ENCODE results near the gene BRSK1.

Gene BRSK1

DNA sequence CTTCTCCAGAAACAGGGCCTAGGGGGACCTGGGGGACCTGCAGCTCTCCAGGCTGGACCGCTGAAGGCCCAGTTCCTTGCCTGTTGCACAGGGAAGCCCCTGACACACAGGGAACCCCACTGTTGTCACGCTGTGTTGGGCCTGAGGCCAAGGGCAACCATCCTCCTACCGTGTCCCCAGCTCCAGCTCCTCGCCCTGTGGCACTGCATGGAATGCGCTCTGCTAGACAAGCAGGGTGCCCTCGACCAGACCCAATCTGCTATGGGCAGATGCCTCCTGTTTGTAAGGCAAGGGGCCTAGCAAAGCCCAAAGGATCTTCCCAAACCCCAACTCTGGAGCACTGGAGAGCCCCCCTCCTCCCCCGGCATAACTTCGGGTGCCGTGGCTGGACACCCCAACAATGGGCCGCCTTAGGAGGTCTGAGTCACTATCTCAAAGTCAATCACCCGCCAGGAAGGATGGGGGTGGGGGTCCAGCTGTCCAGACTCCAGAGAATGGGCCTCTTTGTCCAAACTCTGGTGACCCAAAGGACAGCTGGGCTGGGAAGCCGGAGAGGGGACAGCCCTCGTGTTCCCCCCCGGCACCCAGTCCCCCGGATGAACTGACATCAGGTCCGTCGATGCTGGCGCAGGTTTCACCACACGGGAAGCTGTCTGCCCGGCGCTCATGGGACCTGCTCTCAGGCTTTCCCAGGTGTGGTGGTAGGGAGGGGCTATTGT, 3.7 kb downstream of the BRSK1 start:
- no peak overlapping the region for H3K27ac ChIP-seq
- no peak for TF ChIP-seq ZFX (IDR thresholded peaks at IDR 0.05; ENCODE audit: borderline replicate concordance)
- TF ChIP-seq, protein P1, sequence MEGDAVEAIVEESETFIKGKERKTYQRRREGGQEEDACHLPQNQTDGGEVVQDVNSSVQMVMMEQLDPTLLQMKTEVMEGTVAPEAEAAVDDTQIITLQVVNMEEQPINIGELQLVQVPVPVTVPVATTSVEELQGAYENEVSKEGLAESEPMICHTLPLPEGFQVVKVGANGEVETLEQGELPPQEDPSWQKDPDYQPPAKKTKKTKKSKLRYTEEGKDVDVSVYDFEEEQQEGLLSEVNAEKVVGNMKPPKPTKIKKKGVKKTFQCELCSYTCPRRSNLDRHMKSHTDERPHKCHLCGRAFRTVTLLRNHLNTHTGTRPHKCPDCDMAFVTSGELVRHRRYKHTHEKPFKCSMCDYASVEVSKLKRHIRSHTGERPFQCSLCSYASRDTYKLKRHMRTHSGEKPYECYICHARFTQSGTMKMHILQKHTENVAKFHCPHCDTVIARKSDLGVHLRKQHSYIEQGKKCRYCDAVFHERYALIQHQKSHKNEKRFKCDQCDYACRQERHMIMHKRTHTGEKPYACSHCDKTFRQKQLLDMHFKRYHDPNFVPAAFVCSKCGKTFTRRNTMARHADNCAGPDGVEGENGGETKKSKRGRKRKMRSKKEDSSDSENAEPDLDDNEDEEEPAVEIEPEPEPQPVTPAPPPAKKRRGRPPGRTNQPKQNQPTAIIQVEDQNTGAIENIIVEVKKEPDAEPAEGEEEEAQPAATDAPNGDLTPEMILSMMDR (IDR thresholded peaks at IDR 0.05), result no peak

DNA sequence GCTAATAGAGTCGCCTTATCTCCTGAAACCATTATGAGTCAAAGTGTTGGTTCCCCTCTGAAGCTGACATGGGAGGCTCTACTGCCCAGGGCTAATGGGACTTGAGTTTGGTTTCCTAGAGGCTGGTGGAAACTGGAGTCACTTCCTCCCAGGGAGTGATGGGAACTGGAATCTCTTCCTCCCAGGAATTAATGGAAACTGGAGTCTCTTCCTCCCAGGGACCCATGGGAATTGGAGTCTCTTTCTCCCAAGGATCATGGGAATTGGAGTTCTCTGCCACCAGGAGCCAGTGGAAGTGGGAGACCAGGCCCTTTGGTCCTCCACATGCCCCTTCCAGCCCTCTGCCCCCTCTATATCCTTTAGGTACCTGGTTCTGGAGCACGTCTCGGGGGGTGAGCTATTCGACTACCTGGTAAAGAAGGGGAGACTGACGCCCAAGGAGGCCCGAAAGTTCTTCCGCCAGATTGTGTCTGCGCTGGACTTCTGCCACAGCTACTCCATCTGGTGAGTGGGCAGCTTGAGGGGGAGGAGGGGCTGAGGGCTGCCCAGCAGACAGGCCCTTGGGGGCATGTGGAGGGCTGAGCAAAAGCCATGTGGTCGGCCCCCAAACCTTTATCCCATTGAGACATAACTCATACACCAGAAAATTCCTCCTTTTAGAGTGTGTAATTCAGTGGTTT, 5.5 kb downstream of the BRSK1 start:
- no peak overlapping the region for H3K27ac ChIP-seq
- TF ChIP-seq, protein P1 (IDR thresholded peaks at IDR 0.05), result no peak
- TF ChIP-seq ZFX (IDR thresholded peaks at IDR 0.05; ENCODE audit: borderline replicate concordance), result no peak

DNA sequence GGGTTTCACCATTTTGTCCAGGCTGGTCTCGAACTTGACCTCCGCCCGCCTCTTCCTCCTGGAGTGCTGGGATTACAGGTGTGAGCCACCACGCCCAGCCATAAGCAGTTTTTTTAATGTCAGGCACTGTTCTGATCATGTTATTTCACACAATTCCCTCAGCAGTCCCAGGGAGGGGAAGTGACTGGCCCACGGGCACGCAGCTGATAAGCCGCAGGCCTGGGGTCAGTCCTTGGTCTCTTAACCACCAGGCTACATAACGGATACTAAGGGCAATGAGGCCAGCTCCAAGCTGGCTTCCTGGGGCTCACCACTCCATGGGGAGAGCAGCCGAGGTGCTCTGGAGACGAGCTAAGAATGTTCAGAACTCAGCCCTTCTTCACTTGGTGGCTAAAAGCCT, 13.5 kb downstream of the BRSK1 start:
- no peak overlapping the region for H3K27ac ChIP-seq
- TF ChIP-seq, protein P1 (IDR thresholded peaks at IDR 0.05), result no peak
- no peak for TF ChIP-seq ZFX (IDR thresholded peaks at IDR 0.05; ENCODE audit: borderline replicate concordance)

DNA sequence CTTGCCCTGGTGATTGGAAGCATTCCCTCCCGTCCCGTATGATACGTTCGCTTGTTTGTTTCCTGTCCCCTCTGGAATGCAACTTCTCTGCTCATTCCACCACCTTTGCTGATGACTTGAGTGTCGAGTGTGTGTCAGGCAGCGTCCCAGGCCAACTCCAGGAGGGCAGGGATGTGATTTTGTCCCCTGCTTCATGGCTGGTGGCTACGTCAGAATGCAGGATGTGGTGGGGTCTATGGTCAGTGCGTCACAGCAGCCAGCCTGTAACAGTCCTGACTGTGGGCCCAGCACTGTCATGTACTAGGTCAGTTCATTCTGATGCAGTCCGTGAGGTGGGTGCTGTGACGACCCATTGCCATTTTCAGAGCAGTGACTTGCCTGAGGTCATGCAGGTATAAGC, 16.2 kb downstream of the BRSK1 start:
- no peak for TF ChIP-seq ZFX (IDR thresholded peaks at IDR 0.05; ENCODE audit: borderline replicate concordance)
- TF ChIP-seq, protein P1 (IDR thresholded peaks at IDR 0.05), result no peak
- no peak overlapping the region for H3K27ac ChIP-seq

DNA sequence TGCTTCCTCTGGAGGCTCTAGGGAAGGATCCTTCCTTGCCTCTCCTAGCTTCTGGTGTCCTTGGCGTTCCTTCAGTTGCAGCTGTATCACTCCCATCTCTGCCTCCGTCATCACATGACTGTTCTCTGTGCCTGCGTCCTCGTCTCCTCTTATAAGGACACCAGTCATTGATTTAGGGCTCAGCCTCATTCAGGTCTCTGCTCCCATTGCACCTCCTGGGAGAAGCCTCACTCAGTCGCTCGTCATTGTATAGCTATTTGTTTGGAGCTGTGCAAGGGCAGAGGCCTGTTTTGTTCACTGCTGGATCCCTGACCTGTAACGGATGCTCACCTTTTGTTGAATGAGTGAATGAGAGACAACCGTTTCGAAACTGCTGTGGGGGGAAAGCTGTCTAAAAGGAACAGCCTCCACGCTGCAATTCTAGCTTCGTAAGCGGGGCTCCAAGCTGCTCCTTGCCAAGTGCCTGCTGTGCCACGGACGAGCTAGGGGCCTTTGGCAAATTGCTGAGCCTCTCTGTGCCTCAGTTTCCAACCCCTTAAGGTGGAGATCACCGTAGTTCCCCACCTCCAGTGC, 17.2 kb downstream of the BRSK1 start:
- TF ChIP-seq ZFX (IDR thresholded peaks at IDR 0.05; ENCODE audit: borderline replicate concordance), result no peak
- TF ChIP-seq, protein P1 (IDR thresholded peaks at IDR 0.05), result no peak
- no peak overlapping the region for H3K27ac ChIP-seq

DNA sequence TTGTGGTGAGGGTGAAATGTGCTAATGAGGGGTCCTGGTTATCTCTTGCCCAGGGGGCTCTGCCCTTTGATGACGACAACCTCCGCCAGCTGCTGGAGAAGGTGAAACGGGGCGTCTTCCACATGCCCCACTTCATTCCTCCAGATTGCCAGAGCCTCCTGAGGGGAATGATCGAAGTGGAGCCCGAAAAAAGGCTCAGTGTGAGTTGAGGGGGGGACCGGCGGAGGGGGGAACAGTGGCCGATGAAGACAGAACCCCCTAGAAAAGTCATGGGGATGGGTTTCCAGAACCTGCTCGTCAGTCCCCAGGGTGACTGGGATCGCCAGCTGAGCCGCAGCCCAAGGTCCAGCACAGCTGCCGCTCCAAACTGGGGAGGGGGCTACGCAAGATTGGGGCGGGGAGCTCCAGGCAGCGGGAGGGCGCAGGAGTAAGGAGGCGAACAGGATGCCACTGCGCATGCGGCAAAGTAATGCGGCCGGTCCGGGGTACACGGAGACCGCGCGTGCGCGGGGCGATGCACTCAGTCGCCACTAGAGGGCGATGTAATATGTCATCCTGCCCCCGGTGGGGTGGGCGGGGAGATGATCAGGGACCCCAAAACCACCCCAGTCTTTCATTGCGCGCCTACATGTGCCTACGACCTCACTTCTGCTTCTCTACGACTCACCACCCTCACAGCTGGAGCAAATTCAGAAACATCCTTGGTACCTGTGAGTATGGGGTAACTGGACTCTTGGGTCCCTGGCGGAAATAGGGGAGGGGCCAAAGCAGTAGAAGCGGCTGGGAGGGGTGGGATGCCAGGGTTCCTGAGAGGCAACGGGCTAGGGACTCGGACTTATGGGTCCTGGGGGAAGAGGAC, 17.9 kb downstream of the BRSK1 start:
- no peak overlapping the region for H3K27ac ChIP-seq
- TF ChIP-seq, protein P1 (IDR thresholded peaks at IDR 0.05), result peak; percentile 94
- no peak for TF ChIP-seq ZFX (IDR thresholded peaks at IDR 0.05; ENCODE audit: borderline replicate concordance)

All from 22Rv1 (cell line).